HG03045 (cell line): ENCODE results near the gene PRRX1.

Source experiments
- ATAC-seq: cut with Tn5 transposase; IDR thresholded peaks from one replicate; pipeline ENCODE4 v1.9.1; 2021; ENCODE audit warnings: mild to moderate bottlenecking, moderate library complexity; ENCODE audit not compliant: unreplicated experiment

PRRX1 gene

GRCh38 chr1:170686291-170686690, 22.4 kb downstream of the PRRX1 start:
- ATAC-seq: no peak

GRCh38 chr1:170687621-170688020, 23.7 kb downstream of the PRRX1 start:
- ATAC-seq: no peak

GRCh38 chr1:170691258-170691657, 27.3 kb downstream of the PRRX1 start:
- no peak for ATAC-seq

GRCh38 chr1:170692866-170693575, 29.1 kb downstream of the PRRX1 start:
- no peak for ATAC-seq

GRCh38 chr1:170694172-170694926, 30.4 kb downstream of the PRRX1 start:
- ATAC-seq: no peak

GRCh38 chr1:170695955-170696590, 32.1 kb downstream of the PRRX1 start:
- no peak for ATAC-seq

GRCh38 chr1:170696591-170697290, 32.8 kb downstream of the PRRX1 start:
- ATAC-seq: no peak

- no peak for ATAC-seq
Measured at GRCh38 chr1:170697316-170697715, 33.4 kb downstream of the PRRX1 start.

GRCh38 chr1:170698301-170699275, 34.7 kb downstream of the PRRX1 start:
- no peak for ATAC-seq

- no peak for ATAC-seq
Measured at GRCh38 chr1:170699696-170700095, 35.8 kb downstream of the PRRX1 start.

GRCh38 chr1:170700842-170701615, 37.1 kb downstream of the PRRX1 start:
- ATAC-seq: no peak

GRCh38 chr1:170701962-170702361, 38.0 kb downstream of the PRRX1 start:
- no peak for ATAC-seq

GRCh38 chr1:170703591-170703990, 39.7 kb downstream of the PRRX1 start:
- ATAC-seq: no peak

GRCh38 chr1:170704256-170704655, 40.3 kb downstream of the PRRX1 start:
- ATAC-seq: no peak

GRCh38 chr1:170705981-170706380, 42.0 kb downstream of the PRRX1 start:
- no peak for ATAC-seq

- no peak for ATAC-seq
Measured at GRCh38 chr1:170707117-170707516, 43.2 kb downstream of the PRRX1 start.

GRCh38 chr1:170707959-170708655, 44.2 kb downstream of the PRRX1 start:
- ATAC-seq: no peak

- ATAC-seq: no peak
Measured at GRCh38 chr1:170711682-170712081, 47.8 kb downstream of the PRRX1 start.

- ATAC-seq: no peak
Measured at GRCh38 chr1:170714163-170714562, 50.2 kb downstream of the PRRX1 start.
